Measurements from ENCODE around the gene ASIC3.

DNA sequence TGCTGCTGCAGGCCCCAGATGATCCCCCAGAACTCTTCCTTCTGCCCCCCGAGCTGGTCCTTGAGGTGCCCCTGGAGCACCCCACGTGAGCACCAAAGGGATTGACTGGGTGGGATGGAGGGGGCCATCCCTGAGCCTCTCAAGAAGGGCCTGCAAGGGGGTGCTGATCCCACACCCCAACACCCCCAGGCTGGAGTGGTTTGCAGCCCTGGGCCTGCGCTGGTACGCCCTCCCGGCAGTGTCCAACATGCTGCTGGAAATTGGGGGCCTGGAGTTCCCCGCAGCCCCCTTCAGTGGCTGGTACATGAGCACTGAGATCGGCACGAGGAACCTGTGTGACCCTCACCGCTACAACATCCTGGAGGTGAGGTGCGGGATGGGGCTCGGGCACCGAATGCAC is 49.3 kb upstream of the ASIC3 start:
- TF ChIP-seq POLR2A (IDR thresholded peaks at IDR 0.05): no peak
- TF ChIP-seq, protein P1, sequence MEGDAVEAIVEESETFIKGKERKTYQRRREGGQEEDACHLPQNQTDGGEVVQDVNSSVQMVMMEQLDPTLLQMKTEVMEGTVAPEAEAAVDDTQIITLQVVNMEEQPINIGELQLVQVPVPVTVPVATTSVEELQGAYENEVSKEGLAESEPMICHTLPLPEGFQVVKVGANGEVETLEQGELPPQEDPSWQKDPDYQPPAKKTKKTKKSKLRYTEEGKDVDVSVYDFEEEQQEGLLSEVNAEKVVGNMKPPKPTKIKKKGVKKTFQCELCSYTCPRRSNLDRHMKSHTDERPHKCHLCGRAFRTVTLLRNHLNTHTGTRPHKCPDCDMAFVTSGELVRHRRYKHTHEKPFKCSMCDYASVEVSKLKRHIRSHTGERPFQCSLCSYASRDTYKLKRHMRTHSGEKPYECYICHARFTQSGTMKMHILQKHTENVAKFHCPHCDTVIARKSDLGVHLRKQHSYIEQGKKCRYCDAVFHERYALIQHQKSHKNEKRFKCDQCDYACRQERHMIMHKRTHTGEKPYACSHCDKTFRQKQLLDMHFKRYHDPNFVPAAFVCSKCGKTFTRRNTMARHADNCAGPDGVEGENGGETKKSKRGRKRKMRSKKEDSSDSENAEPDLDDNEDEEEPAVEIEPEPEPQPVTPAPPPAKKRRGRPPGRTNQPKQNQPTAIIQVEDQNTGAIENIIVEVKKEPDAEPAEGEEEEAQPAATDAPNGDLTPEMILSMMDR (IDR thresholded peaks at IDR 0.05): no peak
- no peak for TF ChIP-seq POLR2AphosphoS5 (IDR thresholded peaks at IDR 0.05)

All from prostate gland (tissue), 2 donors.